Fibroblast of pulmonary artery (primary cell): ENCODE results near the gene DDI2.

Experiments used
- DNase-seq: peaks from one replicate; pipeline ENCODE4 v3.0.0-alpha.2; 2010; ENCODE audit warnings: low read depth
- H3K4me3 ChIP-seq: replicated peaks from 2 replicates; pipeline ENCODE4 v1.5.1; 2011; ENCODE audit warnings: low read depth, mild to moderate bottlenecking, control low read depth, low read length, moderate library complexity
- TF ChIP-seq, protein P1 (sequence below): IDR thresholded peaks from 2 replicates; pipeline ENCODE4 v1.5.1; 2011; ENCODE audit warnings: mild to moderate bottlenecking, control low read depth, low read length, inconsistent platforms; ENCODE audit errors: missing control alignments

DDI2 gene

DNA sequence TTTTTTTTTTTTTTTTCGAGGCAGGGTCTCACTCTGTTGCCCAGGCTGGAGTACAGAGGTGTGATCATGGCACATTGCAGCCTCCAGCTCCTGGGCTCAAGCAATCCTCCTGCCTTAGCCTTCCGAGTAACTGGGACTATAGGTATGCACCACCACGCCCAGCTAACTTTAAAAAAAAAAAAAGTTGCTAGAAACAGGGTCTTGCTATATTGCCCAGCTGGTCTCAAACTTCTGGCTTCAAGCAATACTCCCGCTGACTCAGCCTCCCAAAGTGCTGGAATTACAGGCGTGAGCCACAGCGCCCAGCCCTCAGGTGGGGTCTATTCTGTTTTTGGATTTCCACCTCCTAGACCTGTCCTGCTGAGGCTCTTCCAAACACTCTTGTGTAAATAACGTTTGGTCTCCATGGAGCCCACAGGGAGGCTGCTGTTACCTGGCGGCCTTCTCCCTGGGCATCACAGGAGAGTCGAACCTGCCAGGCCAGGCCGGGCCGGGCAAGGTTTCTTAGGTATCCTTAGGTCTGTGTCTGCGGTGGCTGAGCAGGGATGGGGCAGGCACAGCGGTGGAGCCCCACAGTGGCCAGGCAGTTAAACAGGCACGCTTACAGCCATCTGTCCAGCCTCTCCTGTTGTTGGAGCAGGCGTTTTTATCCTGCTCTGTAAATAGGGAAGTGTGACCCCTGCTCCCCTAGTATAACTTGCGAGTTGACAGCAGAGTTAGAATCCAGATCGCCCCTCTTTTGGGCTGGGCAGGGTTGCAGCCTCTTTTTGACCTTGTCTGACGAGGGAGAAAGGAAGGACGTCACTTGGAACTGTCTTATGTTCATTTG lies 85.7 kb downstream of the DDI2 start:
- no peak overlapping the region for H3K4me3 ChIP-seq
- TF ChIP-seq, protein P1, sequence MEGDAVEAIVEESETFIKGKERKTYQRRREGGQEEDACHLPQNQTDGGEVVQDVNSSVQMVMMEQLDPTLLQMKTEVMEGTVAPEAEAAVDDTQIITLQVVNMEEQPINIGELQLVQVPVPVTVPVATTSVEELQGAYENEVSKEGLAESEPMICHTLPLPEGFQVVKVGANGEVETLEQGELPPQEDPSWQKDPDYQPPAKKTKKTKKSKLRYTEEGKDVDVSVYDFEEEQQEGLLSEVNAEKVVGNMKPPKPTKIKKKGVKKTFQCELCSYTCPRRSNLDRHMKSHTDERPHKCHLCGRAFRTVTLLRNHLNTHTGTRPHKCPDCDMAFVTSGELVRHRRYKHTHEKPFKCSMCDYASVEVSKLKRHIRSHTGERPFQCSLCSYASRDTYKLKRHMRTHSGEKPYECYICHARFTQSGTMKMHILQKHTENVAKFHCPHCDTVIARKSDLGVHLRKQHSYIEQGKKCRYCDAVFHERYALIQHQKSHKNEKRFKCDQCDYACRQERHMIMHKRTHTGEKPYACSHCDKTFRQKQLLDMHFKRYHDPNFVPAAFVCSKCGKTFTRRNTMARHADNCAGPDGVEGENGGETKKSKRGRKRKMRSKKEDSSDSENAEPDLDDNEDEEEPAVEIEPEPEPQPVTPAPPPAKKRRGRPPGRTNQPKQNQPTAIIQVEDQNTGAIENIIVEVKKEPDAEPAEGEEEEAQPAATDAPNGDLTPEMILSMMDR, result peak; percentile 44
- DNase-seq, result peak; percentile 40

DNA sequence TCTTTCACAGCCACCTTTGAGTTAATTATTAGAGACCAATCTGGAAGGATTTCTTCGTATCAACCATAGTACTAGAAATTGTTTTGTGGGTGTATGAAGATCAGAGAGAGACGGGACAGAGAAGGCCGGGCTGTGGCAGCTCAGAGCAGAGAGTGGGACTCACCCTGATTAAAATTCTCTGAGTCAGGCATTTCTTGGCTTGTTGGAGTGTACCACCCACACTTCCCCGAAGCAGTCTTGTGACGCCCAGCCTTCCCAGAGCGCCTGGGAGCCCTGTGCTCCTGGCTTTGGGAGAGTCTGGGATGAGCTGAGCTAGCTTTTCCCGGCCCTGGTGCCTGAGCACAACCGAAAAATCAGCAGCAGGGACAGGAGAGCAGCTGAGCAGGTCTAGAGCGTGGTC lies 86.3 kb downstream of the DDI2 start:
- peak; percentile 93 for DNase-seq
- H3K4me3 ChIP-seq, result peak overlapping the region; percentile 17
- TF ChIP-seq, protein P1, result no peak

DNA sequence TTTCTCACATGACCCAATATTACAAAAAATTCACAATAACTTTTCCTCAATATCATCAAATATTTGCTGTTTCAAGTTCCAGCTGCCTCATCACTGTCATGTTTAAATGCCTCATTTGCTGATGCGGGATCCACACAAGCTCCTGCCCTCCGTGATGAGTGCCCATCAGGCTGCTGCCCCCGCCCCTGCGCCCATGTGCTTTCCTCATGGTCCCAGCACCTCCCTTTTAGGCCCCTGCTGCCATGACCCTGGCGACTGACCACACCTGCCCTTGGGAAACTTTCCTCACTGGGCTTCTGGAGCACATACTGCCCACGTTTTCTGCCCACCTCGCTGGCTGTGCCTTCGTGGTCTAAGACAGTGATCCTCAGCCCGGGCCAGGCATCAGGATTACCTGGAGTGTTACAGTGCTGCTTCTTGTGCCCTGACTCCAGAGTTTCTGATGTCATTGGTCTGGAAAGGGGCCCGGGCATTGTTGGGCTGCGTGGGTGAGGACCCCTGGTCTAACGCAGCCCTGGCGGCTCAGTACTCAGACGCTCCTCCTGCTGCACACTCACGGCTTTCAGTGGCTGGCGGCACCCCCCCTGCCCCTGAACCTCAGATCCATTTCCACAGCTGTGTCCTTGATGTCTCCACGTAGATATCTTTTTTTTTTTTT lies 87.4 kb downstream of the DDI2 start:
- TF ChIP-seq, protein P1, result no peak
- no peak overlapping the region for H3K4me3 ChIP-seq
- no peak for DNase-seq

DNA sequence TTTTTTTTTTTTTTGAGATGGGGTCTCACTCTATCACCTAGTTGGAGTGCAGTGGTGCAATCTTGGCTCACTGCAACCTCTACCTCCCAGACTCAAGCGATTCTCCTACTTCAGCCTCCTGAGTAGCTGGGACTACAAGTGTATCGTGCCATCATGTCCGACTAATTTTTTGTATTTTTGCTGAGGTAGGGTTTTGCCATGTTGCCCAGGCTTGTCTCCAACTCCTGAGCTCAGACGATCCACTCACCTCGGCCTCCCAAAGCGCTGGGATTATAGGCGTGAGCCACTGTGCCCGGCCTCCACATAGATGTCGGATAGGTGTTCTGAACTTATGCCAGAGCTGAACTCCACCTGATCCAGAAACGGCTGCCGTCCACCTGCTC lies 87.9 kb downstream of the DDI2 start:
- no peak for DNase-seq
- TF ChIP-seq, protein P1, result no peak
- no peak overlapping the region for H3K4me3 ChIP-seq

DNA sequence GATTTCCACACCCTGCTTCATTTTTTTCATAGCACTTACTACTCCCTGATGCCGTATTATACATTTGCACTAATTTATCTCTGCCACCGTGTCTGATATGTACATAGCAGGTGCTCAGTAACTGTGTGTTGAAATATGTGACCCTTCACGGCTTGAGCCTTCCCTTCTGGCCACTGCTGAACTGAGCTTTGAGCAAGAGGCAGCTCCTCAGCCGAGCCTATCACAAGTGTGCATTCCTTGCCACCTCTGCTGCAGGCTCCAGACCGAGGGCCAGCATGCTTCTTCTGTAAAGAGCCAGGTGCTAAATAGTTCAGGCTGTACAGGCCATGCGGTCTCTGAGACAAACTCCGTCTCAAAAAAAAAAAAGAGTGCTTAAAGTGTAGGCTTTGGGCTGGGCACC lies 89.5 kb downstream of the DDI2 start:
- no peak for DNase-seq
- no peak overlapping the region for H3K4me3 ChIP-seq
- TF ChIP-seq, protein P1, result no peak

DNA sequence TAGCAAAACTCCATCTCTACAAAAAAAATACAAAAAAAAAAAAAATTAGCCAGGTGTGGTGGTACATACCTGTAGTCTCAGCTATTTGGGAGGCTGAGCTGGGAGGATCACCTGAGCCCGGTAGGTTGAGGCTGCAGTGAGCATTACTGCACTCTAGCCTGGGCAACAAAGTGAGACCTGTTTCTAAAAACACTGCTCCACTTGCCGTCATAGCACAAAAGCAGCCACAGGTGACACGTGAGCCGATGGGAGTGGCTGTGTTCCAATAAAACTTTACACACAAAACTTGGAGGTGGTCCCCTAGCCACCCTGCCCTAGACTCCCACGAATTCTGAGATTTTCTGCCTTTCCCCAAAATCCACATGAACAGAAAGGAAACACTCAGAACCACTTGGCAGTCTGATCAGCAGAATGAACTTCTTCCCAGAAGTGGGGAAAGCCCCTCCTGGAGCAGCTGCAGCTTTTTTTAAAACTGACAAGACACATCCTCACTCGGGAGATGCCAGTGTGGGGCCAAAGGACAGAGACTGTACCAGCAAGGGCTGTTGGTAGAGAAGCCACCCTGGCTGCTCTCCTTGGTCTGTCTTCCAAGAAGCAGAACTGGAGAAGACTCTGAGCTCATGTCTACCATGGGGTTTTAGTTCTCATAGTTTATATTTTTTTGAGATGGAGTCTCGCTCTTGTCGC lies 90.1 kb downstream of the DDI2 start:
- DNase-seq, result no peak
- H3K4me3 ChIP-seq, result no peak overlapping the region
- TF ChIP-seq, protein P1, result no peak
